HG02870 (cell line): ENCODE measurements around the gene TYW1B.
"Not testable (repeated sequence)": the region's sequence is repeated elsewhere in the genome, so short reads cannot be mapped to it uniquely, and the experiment has no call there.

ENCODE experiments used
- ATAC-seq: cut with Tn5 transposase; IDR thresholded peaks from one replicate; pipeline ENCODE4 v1.9.1; 2021; ENCODE audit warnings: mild to moderate bottlenecking, moderate library complexity; ENCODE audit not compliant: unreplicated experiment

The TYW1B gene

GRCh38 chr7:72760602-72761001 lies 67.4 kb downstream of the TYW1B start:
- no peak for ATAC-seq

- no peak for ATAC-seq
Observed at GRCh38 chr7:72754312-72754711, 73.7 kb downstream of the TYW1B start.

GRCh38 chr7:72753781-72754180 lies 74.2 kb downstream of the TYW1B start:
- ATAC-seq: no peak

- not testable (repeated sequence) for ATAC-seq
Observed at GRCh38 chr7:72753229-72753628, 74.8 kb downstream of the TYW1B start.

- ATAC-seq: no peak
Observed at GRCh38 chr7:72751978-72752377, 76.0 kb downstream of the TYW1B start.

GRCh38 chr7:72751378-72751777 lies 76.6 kb downstream of the TYW1B start:
- no peak for ATAC-seq

- ATAC-seq: not testable (repeated sequence)
Observed at GRCh38 chr7:72748649-72749048, 79.4 kb downstream of the TYW1B start.

GRCh38 chr7:72744244-72744926 lies 83.6 kb downstream of the TYW1B start:
- ATAC-seq: not testable (repeated sequence)

GRCh38 chr7:72743801-72744200 lies 84.2 kb downstream of the TYW1B start:
- not testable (repeated sequence) for ATAC-seq

- ATAC-seq: not testable (repeated sequence)
Observed at GRCh38 chr7:72739716-72740115, 88.3 kb downstream of the TYW1B start.

- not testable (repeated sequence) for ATAC-seq
Observed at GRCh38 chr7:72735855-72736254, 92.1 kb downstream of the TYW1B start.

GRCh38 chr7:72730815-72731214 lies 97.2 kb downstream of the TYW1B start:
- not testable (repeated sequence) for ATAC-seq

- not testable (repeated sequence) for ATAC-seq
Observed at GRCh38 chr7:72730384-72730783, 97.6 kb downstream of the TYW1B start.

GRCh38 chr7:72729130-72729529 lies 98.9 kb downstream of the TYW1B start:
- not testable (repeated sequence) for ATAC-seq

GRCh38 chr7:72722694-72723093 lies 105.3 kb downstream of the TYW1B start:
- ATAC-seq: not testable (repeated sequence)

GRCh38 chr7:72720890-72721289 lies 107.1 kb downstream of the TYW1B start:
- ATAC-seq: not testable (repeated sequence)

- ATAC-seq: not testable (repeated sequence)
Observed at GRCh38 chr7:72717252-72717774, 110.7 kb downstream of the TYW1B start.

- ATAC-seq: not testable (repeated sequence)
Observed at GRCh38 chr7:72711927-72712326, 116.1 kb downstream of the TYW1B start.

GRCh38 chr7:72710983-72711382 lies 117.0 kb downstream of the TYW1B start:
- no peak for ATAC-seq

- ATAC-seq: no peak
Observed at GRCh38 chr7:72709909-72710308, 118.1 kb downstream of the TYW1B start.

GRCh38 chr7:72708371-72709050 lies 119.5 kb downstream of the TYW1B start:
- not testable (repeated sequence) for ATAC-seq

GRCh38 chr7:72706521-72706920 lies 121.5 kb downstream of the TYW1B start:
- no peak for ATAC-seq
